H9 (cell line): ENCODE results near the gene GOLT1A. TPM values are rescaled to one million over a fixed set of nuclear protein-coding genes. Genes with fewer than 3 reads are reported as not detected.

Experiments used
- DNase-seq: peaks from one replicate; pipeline ENCODE4 v3.0.0-alpha.2; 2017
- H2AFZ ChIP-seq: one replicate; pipeline ENCODE4 v1.6.1; 2013; ENCODE audit warnings: mild to moderate bottlenecking, low read length, control low read depth, moderate library complexity
- H2AK5ac ChIP-seq: 2 replicates; pipeline ENCODE4 v1.6.1; 2013; ENCODE audit warnings: low read length, control low read depth, mixed read lengths; ENCODE audit not compliant: insufficient read length
- H2BK120ac ChIP-seq: one replicate; pipeline ENCODE4 v1.6.1; 2013; ENCODE audit warnings: low read depth, mild to moderate bottlenecking, low read length, control low read depth, inconsistent platforms; ENCODE audit not compliant: poor library complexity, severe bottlenecking
- H2BK12ac ChIP-seq: 2 replicates; pipeline ENCODE4 v1.6.1; 2013; ENCODE audit warnings: low read length, control low read depth, mixed read lengths, low read depth; ENCODE audit not compliant: insufficient read length
- H2BK15ac ChIP-seq: 2 replicates; pipeline ENCODE4 v1.6.1; 2013; ENCODE audit warnings: low read depth, low read length, control low read depth
- H2BK20ac ChIP-seq: one replicate; pipeline ENCODE4 v1.6.1; 2013; ENCODE audit warnings: low read depth, mild to moderate bottlenecking, low read length, control low read depth, inconsistent platforms; ENCODE audit not compliant: poor library complexity, severe bottlenecking
- H2BK5ac ChIP-seq: 2 replicates; pipeline ENCODE4 v1.6.1; 2013; ENCODE audit warnings: low read length, control low read depth, mixed read lengths; ENCODE audit not compliant: insufficient read length
- H3K14ac ChIP-seq: 2 replicates; pipeline ENCODE4 v1.6.1; 2013; ENCODE audit warnings: low read length, control low read depth; ENCODE audit not compliant: insufficient read depth
- H3K18ac ChIP-seq: 2 replicates; pipeline ENCODE4 v1.6.1; 2013; ENCODE audit warnings: low read depth, mild to moderate bottlenecking, mixed read lengths, low read length, control low read depth; ENCODE audit not compliant: insufficient read length
- H3K23ac ChIP-seq: 2 replicates; pipeline ENCODE4 v1.6.1; 2013; ENCODE audit warnings: low read length, control low read depth, mixed read lengths, low read depth; ENCODE audit not compliant: insufficient read length
- H3K23me2 ChIP-seq: 2 replicates; pipeline ENCODE4 v1.6.1; 2013; ENCODE audit warnings: low read depth, mild to moderate bottlenecking, mixed read lengths, low read length, control low read depth; ENCODE audit not compliant: insufficient read length, poor library complexity, severe bottlenecking
- H3K27ac ChIP-seq: 2 replicates; pipeline ENCODE4 v1.5.1; 2013; ENCODE audit warnings: low read length, control low read depth, mixed read lengths, low read depth; ENCODE audit not compliant: insufficient read length
- H3K27me3 ChIP-seq: 2 replicates; pipeline ENCODE4 v1.6.1; 2013; ENCODE audit warnings: low read length, control low read depth, inconsistent platforms; ENCODE audit not compliant: insufficient read depth
- H3K4ac ChIP-seq: 2 replicates; pipeline ENCODE4 v1.6.1; 2013; ENCODE audit warnings: low read depth, mild to moderate bottlenecking, control low read depth, inconsistent platforms, low read length, moderate library complexity
- H3K4me1 ChIP-seq: 2 replicates; pipeline ENCODE4 v1.6.1; 2013; ENCODE audit warnings: low read length, control low read depth, inconsistent platforms; ENCODE audit not compliant: insufficient read depth
- H3K4me2 ChIP-seq: 2 replicates; pipeline ENCODE4 v1.6.1; 2013; ENCODE audit warnings: low read length, control low read depth, mixed read lengths; ENCODE audit not compliant: insufficient read length, insufficient read depth
- H3K56ac ChIP-seq: 2 replicates; pipeline ENCODE4 v1.6.1; 2013; ENCODE audit warnings: low read depth, mild to moderate bottlenecking, mixed read lengths, low read length, control low read depth; ENCODE audit not compliant: insufficient read length
- H3K79me1 ChIP-seq: 2 replicates; pipeline ENCODE4 v1.6.1; 2013; ENCODE audit warnings: low read depth, mild to moderate bottlenecking, moderate library complexity, low read length, control low read depth, inconsistent platforms; ENCODE audit not compliant: insufficient read depth, poor library complexity, severe bottlenecking
- H3K79me2 ChIP-seq: 2 replicates; pipeline ENCODE4 v1.6.1; 2013; ENCODE audit warnings: low read length, control low read depth, inconsistent platforms; ENCODE audit not compliant: insufficient read depth
- H3K9ac ChIP-seq: 2 replicates; pipeline ENCODE4 v1.6.1; 2013; ENCODE audit warnings: low read length, control low read depth, mixed read lengths; ENCODE audit not compliant: insufficient read length; ENCODE audit errors: extremely low read depth
- H3K9me3 ChIP-seq: one replicate; pipeline ENCODE4 v1.6.1; 2013; ENCODE audit warnings: low read depth, low read length, inconsistent platforms; ENCODE audit not compliant: control insufficient read depth
- H3T11ph ChIP-seq: one replicate; pipeline ENCODE4 v1.6.1; 2013; ENCODE audit warnings: mild to moderate bottlenecking, low read length, control low read depth, inconsistent platforms
- H4K20me1 ChIP-seq: one replicate; pipeline ENCODE4 v1.6.1; 2013; ENCODE audit not compliant: control insufficient read depth, insufficient read length, insufficient read depth
- H4K5ac ChIP-seq: 2 replicates; pipeline ENCODE4 v1.6.1; 2013; ENCODE audit warnings: low read depth, mild to moderate bottlenecking, mixed read lengths, low read length, control low read depth; ENCODE audit not compliant: insufficient read length
- H4K8ac ChIP-seq: replicated peaks from 2 replicates; pipeline ENCODE4 v1.6.1; 2013; ENCODE audit warnings: low read length, control low read depth, mixed read lengths, low read depth; ENCODE audit not compliant: insufficient read length
- H4K91ac ChIP-seq: 2 replicates; pipeline ENCODE4 v1.6.1; 2013; ENCODE audit warnings: low read depth, mild to moderate bottlenecking, moderate library complexity, mixed read lengths, low read length, control low read depth; ENCODE audit not compliant: insufficient read length
- H3K27ac Mint-ChIP-seq, 3 experiments: 2 replicates in 2 of 3; 3 replicates in 1 of 3; pipeline ENCODE4 v1.8.0; 2020 to 2021; ENCODE audit warnings: mixed read lengths in 3 of 3, mild to moderate bottlenecking in 1 of 3, moderate library complexity in 1 of 3
- H3K27me3 Mint-ChIP-seq: 2 replicates; pipeline ENCODE4 v1.8.0; 2021; ENCODE audit warnings: low read depth, mild to moderate bottlenecking, moderate library complexity, mixed read lengths
- H3K36me3 Mint-ChIP-seq, 3 experiments: 2 replicates in 2 of 3; 3 replicates in 1 of 3; pipeline ENCODE4 v1.8.0; 2020 to 2021; ENCODE audit warnings: low read depth in 3 of 3, mixed read lengths in 3 of 3; ENCODE audit not compliant: insufficient read depth in 1 of 3
- H3K4me1 Mint-ChIP-seq, 2 experiments: 2 replicates each; pipeline ENCODE4 v1.8.0; 2020; ENCODE audit warnings: mixed read lengths in 2 of 2
- H3K4me3 Mint-ChIP-seq, 2 experiments: 2 replicates in 1 of 2; 3 replicates in 1 of 2; pipeline ENCODE4 v1.8.0; 2020 to 2021; ENCODE audit warnings: mild to moderate bottlenecking in 2 of 2, mixed read lengths in 2 of 2, moderate library complexity in 1 of 2
- H3K9me3 Mint-ChIP-seq, 2 experiments: 2 replicates in 1 of 2; 3 replicates in 1 of 2; pipeline ENCODE4 v1.8.0; 2020; ENCODE audit warnings: mild to moderate bottlenecking in 2 of 2, mixed read lengths in 2 of 2, moderate library complexity in 1 of 2
- WGBS: extraction: QIAGEN DNeasy Blood & Tissue Kit; methylation state at CpG from one replicate; pipeline ENCODE4 v1.1.7; 2013; ENCODE audit warnings: missing lambda C conversion rate, low lambda C conversion rate, mixed read lengths; ENCODE audit not compliant: insufficient read length; ENCODE audit errors: extremely low coverage; 5-methylcytosine and 5-hydroxymethylcytosine counted together
- total RNA-seq: library from RNA; stranded (reverse); gene quantifications from 2 replicates; pipeline ENCODE4 v1.2.1, GENCODE V29; 2021
- TF ChIP-seq, protein P1 (sequence below): fragments of 200-600 bp; sonication (generic); conservative IDR thresholded peaks from 3 replicates; pipeline ENCODE4 v1.8.0; 2021; ENCODE audit warnings: antibody characterized with exemption, mild to moderate bottlenecking

Gene GOLT1A
- total RNA-seq, 1 experiment from 2014 or later, result 4.2 TPM

DNA sequence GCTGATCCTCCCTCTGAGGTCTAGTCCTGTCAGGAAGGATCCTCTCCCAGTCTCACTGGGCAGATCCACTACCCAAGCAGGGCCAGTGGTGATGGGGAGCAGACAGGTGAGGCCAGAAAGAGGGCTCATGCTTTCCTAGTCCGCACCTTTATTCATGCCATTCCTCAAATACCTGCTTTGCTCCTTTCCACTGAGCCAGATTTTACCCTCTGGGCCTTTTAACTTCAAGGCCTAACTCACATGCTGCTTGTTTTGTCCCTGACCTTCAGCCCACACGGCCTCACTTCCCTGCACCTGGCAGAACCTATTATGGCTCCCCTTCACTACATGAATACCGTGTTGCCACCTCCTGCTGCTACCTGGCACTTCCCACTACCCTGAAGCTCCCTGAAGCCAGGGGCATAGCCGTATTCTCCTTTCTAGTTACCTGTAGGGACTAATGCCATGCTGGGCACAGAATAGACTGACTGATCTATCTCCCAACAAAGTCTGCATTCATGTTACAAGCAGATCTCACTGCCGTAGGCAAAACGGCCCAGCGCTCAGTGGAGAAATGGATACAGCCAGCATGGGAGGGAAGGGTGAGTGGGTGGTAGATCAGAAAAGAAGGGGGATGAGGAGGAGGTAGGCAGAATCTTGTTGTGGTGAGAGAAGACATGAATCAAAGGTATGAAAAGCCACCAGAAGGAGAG is 36.1 kb upstream of the GOLT1A start:
- Histone ChIP-seq H3K27ac (no peak overlapping the region), H3K4ac (no peak overlapping the region), H3K4me1 (peaks cover 11% of the 10 kb centered on the region), H4K91ac (no peak overlapping the region), H2BK15ac (no peak overlapping the region), H4K8ac (no peak overlapping the region), H2AFZ (no peak overlapping the region), H3K9me3 (no peaks in the 10 kb centered on the region), H2BK120ac (no peak overlapping the region), H3K4me2 (no peak overlapping the region), H2BK20ac (no peak overlapping the region), H3K79me2 (no peaks in the 10 kb centered on the region), H2BK12ac (no peak overlapping the region), H3K9ac (no peak overlapping the region), H3K14ac (no peak overlapping the region), H3K56ac (no peak overlapping the region), H3K23me2 (no peaks in the 10 kb centered on the region), H4K20me1 (peaks cover 1% of the 10 kb centered on the region), H2AK5ac (no peak overlapping the region), H3K23ac (no peak overlapping the region), H3K18ac (no peak overlapping the region), H3K79me1 (no peaks in the 10 kb centered on the region), H2BK5ac (no peak overlapping the region), H4K5ac (no peak overlapping the region), H3K27me3 (no peaks in the 10 kb centered on the region), H3T11ph (no peak overlapping the region)
- TF ChIP-seq, protein P1, sequence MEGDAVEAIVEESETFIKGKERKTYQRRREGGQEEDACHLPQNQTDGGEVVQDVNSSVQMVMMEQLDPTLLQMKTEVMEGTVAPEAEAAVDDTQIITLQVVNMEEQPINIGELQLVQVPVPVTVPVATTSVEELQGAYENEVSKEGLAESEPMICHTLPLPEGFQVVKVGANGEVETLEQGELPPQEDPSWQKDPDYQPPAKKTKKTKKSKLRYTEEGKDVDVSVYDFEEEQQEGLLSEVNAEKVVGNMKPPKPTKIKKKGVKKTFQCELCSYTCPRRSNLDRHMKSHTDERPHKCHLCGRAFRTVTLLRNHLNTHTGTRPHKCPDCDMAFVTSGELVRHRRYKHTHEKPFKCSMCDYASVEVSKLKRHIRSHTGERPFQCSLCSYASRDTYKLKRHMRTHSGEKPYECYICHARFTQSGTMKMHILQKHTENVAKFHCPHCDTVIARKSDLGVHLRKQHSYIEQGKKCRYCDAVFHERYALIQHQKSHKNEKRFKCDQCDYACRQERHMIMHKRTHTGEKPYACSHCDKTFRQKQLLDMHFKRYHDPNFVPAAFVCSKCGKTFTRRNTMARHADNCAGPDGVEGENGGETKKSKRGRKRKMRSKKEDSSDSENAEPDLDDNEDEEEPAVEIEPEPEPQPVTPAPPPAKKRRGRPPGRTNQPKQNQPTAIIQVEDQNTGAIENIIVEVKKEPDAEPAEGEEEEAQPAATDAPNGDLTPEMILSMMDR, result no peak
- peaks cover 26 to 33% of the 10 kb centered on the region in 2 experiments for H3K4me1 Mint-ChIP-seq
- no peaks in the 10 kb centered on the region for H3K9me3 Mint-ChIP-seq
- H3K27ac Mint-ChIP-seq, result peak overlapping the region in 1 of 3 experiments; percentile 70; a peak in 2 of 7 replicates
- no peaks in the 10 kb centered on the region for H3K27me3 Mint-ChIP-seq
- no CpG with 5 or more reads among the region's 7 CpGs for WGBS
- no peak overlapping the region for H3K4me3 Mint-ChIP-seq
- H3K36me3 Mint-ChIP-seq, result peaks cover 0 to 2% (median 0%) of the 10 kb centered on the region in 3 experiments; a peak in 1 of 7 replicates
- no peak for DNase-seq
